Epithelial cell of proximal tubule (primary cell): ENCODE measurements around the gene SYNDIG1. TPM values are rescaled to one million over a fixed set of nuclear protein-coding genes. Genes with fewer than 3 reads are reported as not detected.

Experiments used
- DNase-seq: peaks from one replicate; pipeline ENCODE4 v3.0.0-alpha.2; 2011; ENCODE audit warnings: low read depth
- H3K4me3 ChIP-seq: 2 replicates; pipeline ENCODE4 v1.5.1; 2011; ENCODE audit warnings: low read depth, mild to moderate bottlenecking, low read length
- total RNA-seq: library from RNA; depleted of rRNA; stranded (reverse); fragments of >200 nt; gene quantifications from 2 replicates; pipeline ENCODE4 v1.2.3, GENCODE V29; 2015
- TF ChIP-seq, protein P1 (sequence below): conservative IDR thresholded peaks from 2 replicates; pipeline ENCODE4 v1.5.1; 2012; ENCODE audit warnings: low read depth, mild to moderate bottlenecking, low read length

Gene SYNDIG1
- total RNA-seq, 1 donor from 2014 or later: 0.12 TPM

DNA sequence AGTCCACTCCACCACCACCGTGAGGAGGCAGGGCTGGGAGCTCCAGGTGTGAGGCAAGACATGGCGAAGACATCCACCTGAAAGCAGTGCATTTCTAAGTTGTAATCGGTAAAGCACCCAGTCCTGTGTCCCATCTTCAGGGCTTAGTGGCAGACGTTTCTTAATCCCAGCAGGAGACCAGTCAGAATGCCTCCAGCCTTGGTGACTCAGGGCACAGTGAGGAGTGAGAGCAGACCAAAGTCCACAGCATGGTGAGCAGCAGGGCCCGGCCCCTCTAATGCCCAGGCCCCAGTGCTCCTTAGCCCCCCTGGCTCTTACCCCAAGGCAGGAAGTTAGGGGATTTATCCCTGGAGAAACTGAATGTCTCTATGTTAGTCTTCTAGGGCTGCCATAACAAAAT, 183.9 kb downstream of the SYNDIG1 start:
- no peak for DNase-seq
- TF ChIP-seq, protein P1, sequence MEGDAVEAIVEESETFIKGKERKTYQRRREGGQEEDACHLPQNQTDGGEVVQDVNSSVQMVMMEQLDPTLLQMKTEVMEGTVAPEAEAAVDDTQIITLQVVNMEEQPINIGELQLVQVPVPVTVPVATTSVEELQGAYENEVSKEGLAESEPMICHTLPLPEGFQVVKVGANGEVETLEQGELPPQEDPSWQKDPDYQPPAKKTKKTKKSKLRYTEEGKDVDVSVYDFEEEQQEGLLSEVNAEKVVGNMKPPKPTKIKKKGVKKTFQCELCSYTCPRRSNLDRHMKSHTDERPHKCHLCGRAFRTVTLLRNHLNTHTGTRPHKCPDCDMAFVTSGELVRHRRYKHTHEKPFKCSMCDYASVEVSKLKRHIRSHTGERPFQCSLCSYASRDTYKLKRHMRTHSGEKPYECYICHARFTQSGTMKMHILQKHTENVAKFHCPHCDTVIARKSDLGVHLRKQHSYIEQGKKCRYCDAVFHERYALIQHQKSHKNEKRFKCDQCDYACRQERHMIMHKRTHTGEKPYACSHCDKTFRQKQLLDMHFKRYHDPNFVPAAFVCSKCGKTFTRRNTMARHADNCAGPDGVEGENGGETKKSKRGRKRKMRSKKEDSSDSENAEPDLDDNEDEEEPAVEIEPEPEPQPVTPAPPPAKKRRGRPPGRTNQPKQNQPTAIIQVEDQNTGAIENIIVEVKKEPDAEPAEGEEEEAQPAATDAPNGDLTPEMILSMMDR: no peak
- no peak overlapping the region for H3K4me3 ChIP-seq

DNA sequence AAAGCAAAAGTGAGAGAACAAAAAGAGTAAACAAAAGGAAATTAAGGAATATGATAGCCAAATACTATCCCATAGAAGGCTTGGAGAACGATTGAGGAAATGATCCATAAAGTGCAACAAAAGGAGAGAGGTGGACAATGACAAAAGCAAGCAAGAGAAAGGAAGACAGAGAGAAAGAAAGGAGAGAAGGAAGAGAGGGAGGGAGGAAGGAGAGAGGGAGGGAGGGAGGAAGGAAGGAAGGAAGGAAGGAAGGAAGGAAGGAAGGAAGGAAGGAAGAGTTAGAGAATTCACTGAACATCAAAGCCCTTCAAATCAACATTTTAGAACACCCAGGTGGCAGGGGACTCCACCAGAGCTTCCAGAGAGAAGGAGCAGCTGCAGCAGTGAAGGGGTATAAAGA, 185.0 kb downstream of the SYNDIG1 start:
- DNase-seq: no peak
- TF ChIP-seq, protein P1: no peak
- no peak overlapping the region for H3K4me3 ChIP-seq

DNA sequence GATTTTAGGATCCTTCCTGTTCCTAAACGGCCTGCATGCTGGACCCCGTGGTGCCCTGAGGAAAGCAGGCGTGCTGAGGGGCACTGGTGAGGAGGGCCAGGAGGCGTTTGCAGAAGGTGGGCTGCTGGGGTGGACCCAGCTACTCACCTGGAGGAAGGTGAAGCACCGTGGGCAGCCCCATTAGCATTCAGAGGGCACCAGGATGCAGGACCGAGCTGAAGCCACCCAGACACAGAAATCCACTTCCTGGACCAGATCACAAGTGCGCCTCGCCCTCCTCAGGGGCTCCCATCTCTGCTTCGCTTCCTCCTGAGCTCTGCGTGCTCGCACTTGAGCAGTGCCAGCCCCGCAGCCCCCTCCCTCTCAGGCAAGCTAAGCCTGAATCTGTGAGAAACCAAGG, 187.0 kb downstream of the SYNDIG1 start:
- DNase-seq: no peak
- TF ChIP-seq, protein P1: no peak

DNA sequence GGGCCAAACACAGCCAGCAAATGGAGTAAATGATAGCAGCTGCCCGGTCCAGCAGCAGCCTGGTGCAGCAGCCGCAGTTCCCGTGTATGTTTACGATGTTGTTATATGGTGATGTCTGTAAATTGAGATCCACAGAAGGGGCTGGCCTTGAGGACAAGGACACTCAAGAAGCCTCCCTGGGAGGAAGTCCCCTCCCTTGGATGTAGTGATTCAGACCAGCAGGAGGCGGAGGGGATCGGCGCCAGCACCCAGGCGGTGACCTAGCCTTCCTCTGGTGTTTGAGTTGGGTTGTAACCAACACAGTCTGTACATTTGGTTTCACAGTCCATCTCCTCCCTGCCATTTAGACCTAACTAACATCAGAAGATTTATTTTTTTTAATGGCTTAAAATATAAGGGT, 187.8 kb downstream of the SYNDIG1 start:
- TF ChIP-seq, protein P1: no peak
- no peak overlapping the region for H3K4me3 ChIP-seq
- no peak for DNase-seq

More for the DNA sequence above, 187.0 kb downstream of the SYNDIG1 start:
- H3K4me3 ChIP-seq: no peak overlapping the region

DNA sequence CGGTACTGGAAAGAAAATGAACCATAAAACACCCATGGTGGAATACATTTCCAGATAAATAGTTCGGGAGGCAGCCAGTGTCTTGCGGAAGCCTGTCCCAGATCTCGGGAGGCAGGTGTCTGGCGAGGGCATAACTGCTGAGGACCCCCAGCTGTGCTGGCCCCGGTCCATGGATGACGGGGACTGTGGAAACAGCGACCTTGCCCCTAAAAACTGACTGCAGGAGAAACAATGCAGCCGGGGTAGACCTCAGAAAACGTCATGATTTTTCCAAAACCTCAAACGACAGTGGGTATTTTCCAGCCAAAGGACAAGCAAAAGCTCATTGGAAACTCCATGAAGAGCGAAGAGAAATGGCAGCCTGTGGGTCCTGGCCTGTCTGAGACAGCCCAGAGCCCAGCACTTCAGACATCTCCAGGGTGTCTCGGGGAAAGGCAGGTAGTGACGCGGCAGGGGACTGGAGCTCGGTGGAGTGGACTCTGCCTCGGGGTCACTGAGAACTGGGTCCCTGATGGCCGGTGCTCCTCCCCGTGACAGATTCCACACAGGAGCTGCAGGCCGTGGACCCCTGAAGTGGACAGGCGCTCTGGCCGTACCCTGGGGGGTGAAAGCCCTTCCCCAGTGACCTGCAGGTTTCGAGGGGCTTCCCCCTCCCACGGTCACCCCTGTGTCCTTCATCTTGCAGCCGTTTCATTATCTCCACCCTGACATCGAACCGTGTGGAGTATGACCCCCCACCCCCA, 188.6 kb downstream of the SYNDIG1 start:
- no peak overlapping the region for H3K4me3 ChIP-seq
- no peak for DNase-seq
- TF ChIP-seq, protein P1: no peak

DNA sequence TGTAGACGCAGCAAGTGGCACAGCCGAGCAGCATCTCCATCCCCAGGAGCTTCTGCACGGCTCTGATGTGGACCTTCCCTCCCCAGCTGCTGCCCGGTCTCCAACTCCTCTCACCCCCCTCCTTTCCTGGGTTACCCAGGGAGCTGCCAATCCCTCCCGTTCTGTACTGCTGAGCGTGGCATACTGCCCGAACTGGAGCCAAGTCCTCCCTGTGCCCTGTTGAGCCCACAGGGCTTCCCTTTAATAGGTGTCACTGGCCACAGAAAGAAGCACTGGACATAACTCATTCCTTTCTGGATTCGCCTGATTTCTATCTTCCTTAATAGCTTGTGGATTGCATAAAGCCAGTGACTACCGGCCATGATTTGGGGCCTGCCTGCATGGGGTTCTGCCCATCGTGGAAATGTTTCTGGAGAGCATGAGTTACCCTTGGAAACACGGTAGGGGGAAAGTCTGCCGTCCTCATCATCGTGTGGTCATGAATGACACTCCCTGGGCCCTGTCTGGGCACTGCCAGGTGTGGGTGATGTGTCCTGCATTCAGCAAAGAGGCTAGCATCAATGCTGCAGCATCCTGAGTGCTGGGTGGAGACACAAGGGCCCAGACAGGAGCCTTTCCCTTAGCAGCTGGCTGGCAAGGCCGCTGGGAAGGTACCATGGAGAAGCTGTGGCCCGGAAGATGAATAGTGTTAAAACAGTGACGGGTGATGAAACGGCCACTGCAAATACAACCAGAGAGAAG, 189.7 kb downstream of the SYNDIG1 start:
- TF ChIP-seq, protein P1: no peak
- no peak overlapping the region for H3K4me3 ChIP-seq
- no peak for DNase-seq
